HL-60 (cell line): ENCODE results near the gene SNRPA.

ENCODE experiments used
- CTCF ChIP-seq: IDR thresholded peaks from one replicate; pipeline ENCODE4 v1.5.1; 2011; ENCODE audit warnings: low read length, control low read depth, inconsistent platforms; ENCODE audit not compliant: insufficient read depth
- REST ChIP-seq: IDR thresholded peaks from 2 replicates; pipeline ENCODE4 v1.6.1; 2012; ENCODE audit warnings: low read depth; ENCODE audit not compliant: insufficient replicate concordance

- TF ChIP-seq CTCF (no peak), REST (no peak)
Measured at GRCh38 chr19:40733149-40733548, 17.9 kb upstream of the SNRPA start.
